ENCODE measurements around the gene MXRA8. TPM values are rescaled to one million over a fixed set of nuclear protein-coding genes. Genes with fewer than 3 reads are reported as not detected.

The MXRA8 gene
- total RNA-seq, 3 donors from 2014 or later (not counting 1 experiment from before 2014, with no cell fraction given) = 0.26 TPM; not detected in 2

GRCh38 chr1:1335283-1335682 is 23.1 kb downstream of the MXRA8 start:
- DNase-seq (no peak), ATAC-seq (no peak)
- Histone ChIP-seq H3K4me1 (ENCODE audit: control insufficient read depth, insufficient read depth, low read length) (no peaks in the 10 kb centered on the region), H3K36me3 (ENCODE audit: control insufficient read depth, insufficient read depth, low read length) (peaks cover 2% of the 10 kb centered on the region), H3K4me3 (ENCODE audit: low read length) (no peak overlapping the region), H3K9me3 (ENCODE audit: control insufficient read depth, insufficient read depth, low read length) (no peaks in the 10 kb centered on the region), H3K27me3 (ENCODE audit: control insufficient read depth, insufficient read depth, low read length) (no peaks in the 10 kb centered on the region), H3K27ac (ENCODE audit: low read length) (no peak overlapping the region)
- TF ChIP-seq CTCF (IDR thresholded peaks at IDR 0.05) = no peak
- Mint-ChIP-seq H3K36me3 (no peaks in the 10 kb centered on the region), H3K4me1 (no peaks in the 10 kb centered on the region), H3K27me3 (ENCODE audit: low read depth in 2 of 2) (no peaks in the 10 kb centered on the region), H3K27ac (no peak overlapping the region), H3K4me3 (no peak overlapping the region), H3K9me3 (no peaks in the 10 kb centered on the region)
- intact Hi-C loops (cut with micrococcal nuclease) = no loop called here
- 92% methylated on average over 15 of the region's 16 CpGs for WGBS (ENCODE audit: insufficient coverage)

GRCh38 chr1:1334835-1335234 is 23.5 kb downstream of the MXRA8 start:
- Mint-ChIP-seq H3K4me1 (no peaks in the 10 kb centered on the region), H3K36me3 (no peaks in the 10 kb centered on the region), H3K4me3 (no peak overlapping the region), H3K9me3 (no peaks in the 10 kb centered on the region), H3K27me3 (ENCODE audit: low read depth in 2 of 2) (no peaks in the 10 kb centered on the region), H3K27ac (no peak overlapping the region)
- no peak for DNase-seq
- no peak for TF ChIP-seq CTCF (IDR thresholded peaks at IDR 0.05)
- H3K4me3 ChIP-seq (ENCODE audit: low read length) = no peak overlapping the region
- WGBS (ENCODE audit: insufficient coverage) = 87% methylated on average over 11 of the region's 11 CpGs
- H3K27me3 ChIP-seq (ENCODE audit: control insufficient read depth, insufficient read depth, low read length) = no peaks in the 10 kb centered on the region
- H3K4me1 ChIP-seq (ENCODE audit: control insufficient read depth, insufficient read depth, low read length) = no peaks in the 10 kb centered on the region
- intact Hi-C loops (cut with micrococcal nuclease) = no loop called here
- no peaks in the 10 kb centered on the region for H3K9me3 ChIP-seq (ENCODE audit: control insufficient read depth, insufficient read depth, low read length)
- no peak overlapping the region for H3K27ac ChIP-seq (ENCODE audit: low read length)
- no peak for ATAC-seq
- no peaks in the 10 kb centered on the region for H3K36me3 ChIP-seq (ENCODE audit: control insufficient read depth, insufficient read depth, low read length)

- DNase-seq = no peak
- H3K4me1 Mint-ChIP-seq = no peaks in the 10 kb centered on the region
- Histone ChIP-seq H3K27me3 (ENCODE audit: control insufficient read depth, insufficient read depth, low read length) (no peaks in the 10 kb centered on the region), H3K36me3 (ENCODE audit: control insufficient read depth, insufficient read depth, low read length) (no peaks in the 10 kb centered on the region), H3K4me3 (ENCODE audit: low read length) (no peak overlapping the region), H3K4me1 (ENCODE audit: control insufficient read depth, insufficient read depth, low read length) (no peaks in the 10 kb centered on the region), H3K27ac (ENCODE audit: low read length) (no peak overlapping the region), H3K9me3 (ENCODE audit: control insufficient read depth, insufficient read depth, low read length) (no peaks in the 10 kb centered on the region)
- WGBS (ENCODE audit: insufficient coverage) = 94% methylated on average over 36 of the region's 36 CpGs
- no peaks in the 10 kb centered on the region for H3K27me3 Mint-ChIP-seq (ENCODE audit: low read depth in 2 of 2)
- intact Hi-C loops (cut with micrococcal nuclease) = no loop called here
- H3K4me3 Mint-ChIP-seq = no peak overlapping the region
- no peaks in the 10 kb centered on the region for H3K9me3 Mint-ChIP-seq
- TF ChIP-seq CTCF (IDR thresholded peaks at IDR 0.05) = no peak
- ATAC-seq = no peak
- H3K27ac Mint-ChIP-seq = peak overlapping the region in 1 of 2 donors; percentile 33
- no peaks in the 10 kb centered on the region for H3K36me3 Mint-ChIP-seq
Observed at GRCh38 chr1:1333551-1334241, 24.7 kb downstream of the MXRA8 start.

Measured in natural killer cell (primary cell).